Fibroblast of skin of abdomen (primary cell): Measurements from ENCODE around the gene ARAP2.

ENCODE experiments used
- DNase-seq: peaks from one replicate; pipeline ENCODE4 v3.0.0-alpha.2; 2013

The ARAP2 gene

DNA sequence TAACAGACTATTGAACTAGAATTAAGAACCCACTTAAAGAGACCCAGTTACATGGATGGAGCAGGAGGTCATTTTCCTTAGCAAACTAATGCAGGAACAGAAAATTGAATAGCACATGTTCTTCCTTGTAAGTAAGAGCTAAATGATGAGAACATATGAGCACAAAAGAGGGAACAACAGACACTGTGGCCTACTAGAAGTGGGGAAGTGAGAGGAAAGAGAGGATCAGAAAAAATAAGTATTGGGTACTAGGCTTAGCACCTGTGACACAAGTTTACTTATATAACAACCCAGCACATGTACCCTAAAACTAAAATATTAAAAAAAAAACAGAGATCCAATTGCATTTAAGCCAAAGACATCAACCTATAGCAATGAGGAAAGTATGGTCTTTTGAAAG, 26.2 kb downstream of the ARAP2 start:
- no peak for DNase-seq

DNA sequence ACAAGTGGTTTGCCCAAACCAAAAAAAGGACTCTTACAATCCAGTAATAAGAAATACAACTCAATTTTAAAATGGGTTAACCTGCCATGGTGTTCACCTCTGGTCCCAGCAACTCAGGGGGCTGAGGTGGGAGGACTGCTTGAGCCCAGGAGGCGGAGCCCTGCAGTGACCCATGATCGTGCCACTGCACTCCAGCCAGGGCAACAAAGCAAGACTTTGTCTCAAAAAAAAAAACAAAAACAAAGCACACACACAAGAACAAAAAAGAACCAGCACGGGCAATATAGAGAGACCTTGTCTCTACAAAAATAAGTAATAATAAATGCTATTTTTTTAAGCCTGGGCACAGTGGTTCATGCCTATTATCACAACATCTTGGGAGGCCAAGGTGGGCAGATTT, 28.7 kb downstream of the ARAP2 start:
- no peak for DNase-seq

DNA sequence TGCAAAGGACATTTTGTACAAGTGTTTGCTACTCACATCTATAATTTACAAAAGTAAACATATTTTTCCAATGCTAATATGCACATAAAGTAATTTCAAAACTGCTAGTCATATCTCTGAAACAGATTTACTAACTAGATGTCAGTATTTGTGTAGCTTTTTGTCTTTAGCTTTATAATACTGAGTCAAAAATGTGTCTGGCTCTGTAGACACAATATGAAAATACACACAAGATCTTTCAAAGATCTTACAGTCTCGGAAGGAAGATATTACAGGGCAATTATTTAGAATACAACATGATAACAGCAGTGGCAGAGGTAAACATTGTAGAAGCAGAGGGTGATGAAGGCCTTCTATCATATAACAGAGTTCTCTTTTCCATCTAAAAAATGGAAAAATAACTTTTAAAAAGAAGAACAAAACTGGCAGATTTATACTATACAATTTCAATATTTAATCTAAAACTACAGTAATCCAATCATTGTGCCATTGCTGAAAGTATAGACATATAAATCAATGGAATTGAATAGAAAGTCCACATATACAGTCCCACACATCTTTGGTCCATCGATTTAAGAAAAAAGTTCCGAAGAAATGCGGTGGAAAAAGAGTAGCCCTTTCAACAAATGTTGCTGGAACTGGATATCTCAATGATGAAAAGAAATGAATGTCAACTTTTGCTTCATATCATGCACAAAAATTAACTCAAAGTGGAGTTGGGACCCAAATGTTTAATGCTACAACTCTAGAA, 29.4 kb downstream of the ARAP2 start:
- no peak for DNase-seq

DNA sequence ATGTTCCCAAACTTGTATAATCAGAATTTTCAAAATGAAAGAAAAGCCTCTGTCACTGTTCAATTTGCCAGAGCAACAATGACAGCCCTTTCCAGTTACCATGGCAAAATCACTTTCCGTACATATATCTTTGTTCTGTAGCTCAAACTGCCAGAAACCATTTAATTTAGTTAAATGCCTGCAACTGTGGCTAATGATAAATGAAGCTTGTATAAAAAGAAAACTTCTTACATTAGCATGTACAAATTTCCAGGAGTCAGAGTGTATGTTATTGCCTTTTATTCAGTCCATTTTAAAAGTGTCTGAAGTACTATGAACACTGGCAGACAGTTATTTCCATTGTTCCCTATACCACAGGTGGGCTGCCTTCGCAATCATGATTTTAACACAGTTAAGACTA, 30.3 kb downstream of the ARAP2 start:
- DNase-seq = no peak

DNA sequence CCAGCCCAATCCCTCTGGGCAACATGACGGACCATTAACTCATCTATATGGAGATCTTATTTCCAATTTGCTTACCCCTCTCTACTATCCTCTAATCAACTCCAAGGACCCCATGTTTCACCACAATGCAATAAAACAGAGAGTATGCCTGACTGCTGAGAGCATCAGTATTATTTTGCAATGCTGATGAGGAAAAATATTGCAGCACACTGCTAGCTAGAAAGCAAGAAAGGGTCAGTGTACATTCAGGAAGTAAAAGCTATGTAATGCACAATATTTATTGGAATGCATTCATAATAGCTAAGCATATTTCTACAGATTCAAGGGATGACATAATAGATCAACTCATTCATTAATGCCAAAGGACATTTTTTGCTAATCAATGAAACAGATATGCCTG, 33.2 kb downstream of the ARAP2 start:
- DNase-seq = no peak

DNA sequence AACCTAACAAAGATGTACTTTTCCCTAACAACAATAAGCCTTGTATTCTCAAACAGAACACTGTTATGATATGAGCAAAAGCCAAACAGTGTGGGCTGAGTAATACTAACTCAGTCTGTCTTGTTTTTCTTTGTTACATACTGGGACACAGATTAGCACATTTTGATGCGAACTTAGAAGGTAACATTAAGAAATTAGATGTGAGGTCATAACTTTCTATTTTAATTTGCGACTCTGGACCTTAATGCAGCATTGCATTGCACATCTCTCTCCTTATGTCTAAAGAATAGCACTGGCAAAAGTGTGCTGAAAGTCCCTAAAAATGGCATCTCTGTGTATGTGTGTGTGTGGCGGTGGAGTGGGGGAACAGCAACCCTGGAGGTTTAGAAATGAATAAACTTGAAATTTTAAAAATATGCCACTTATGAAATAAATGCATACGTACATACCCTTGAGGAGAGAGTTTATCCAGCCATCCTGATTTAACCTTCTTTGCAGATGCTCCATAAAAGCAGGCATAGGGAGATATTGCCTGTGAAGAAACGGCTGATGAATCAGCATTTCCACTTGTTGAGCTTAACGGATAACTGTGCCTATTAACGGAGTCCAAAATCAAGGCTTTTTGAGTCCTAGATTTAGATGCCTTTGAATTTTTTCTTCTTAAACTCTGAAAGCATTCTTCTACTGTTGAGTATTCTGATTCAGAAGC, 34.2 kb downstream of the ARAP2 start:
- DNase-seq = no peak

DNA sequence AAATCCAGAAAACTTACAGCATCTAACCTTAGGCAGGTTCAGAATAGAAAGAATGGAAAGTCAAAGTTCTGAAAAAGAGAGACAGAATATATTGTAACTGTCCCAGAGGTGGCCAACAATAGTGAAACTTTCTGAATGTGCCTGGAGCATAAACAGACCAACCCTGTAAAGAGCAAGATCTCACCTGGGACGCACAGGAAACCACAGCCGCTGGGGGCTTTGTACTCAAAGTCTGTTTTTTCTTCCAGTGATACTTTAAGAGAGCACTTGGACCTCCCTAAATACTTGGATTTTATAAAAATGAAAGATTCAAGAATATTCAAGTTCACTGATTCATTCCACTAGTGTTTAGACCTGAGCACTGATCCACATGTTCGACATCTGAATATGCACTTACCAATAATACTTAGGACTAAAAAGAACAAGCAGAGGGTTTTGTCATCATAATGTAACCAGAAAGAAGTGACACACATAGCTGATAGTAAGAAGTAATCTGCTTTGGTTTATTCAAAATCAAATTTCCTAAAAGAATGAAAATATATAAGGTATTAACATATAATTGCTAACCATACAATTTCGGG, 35.3 kb downstream of the ARAP2 start:
- no peak for DNase-seq

DNA sequence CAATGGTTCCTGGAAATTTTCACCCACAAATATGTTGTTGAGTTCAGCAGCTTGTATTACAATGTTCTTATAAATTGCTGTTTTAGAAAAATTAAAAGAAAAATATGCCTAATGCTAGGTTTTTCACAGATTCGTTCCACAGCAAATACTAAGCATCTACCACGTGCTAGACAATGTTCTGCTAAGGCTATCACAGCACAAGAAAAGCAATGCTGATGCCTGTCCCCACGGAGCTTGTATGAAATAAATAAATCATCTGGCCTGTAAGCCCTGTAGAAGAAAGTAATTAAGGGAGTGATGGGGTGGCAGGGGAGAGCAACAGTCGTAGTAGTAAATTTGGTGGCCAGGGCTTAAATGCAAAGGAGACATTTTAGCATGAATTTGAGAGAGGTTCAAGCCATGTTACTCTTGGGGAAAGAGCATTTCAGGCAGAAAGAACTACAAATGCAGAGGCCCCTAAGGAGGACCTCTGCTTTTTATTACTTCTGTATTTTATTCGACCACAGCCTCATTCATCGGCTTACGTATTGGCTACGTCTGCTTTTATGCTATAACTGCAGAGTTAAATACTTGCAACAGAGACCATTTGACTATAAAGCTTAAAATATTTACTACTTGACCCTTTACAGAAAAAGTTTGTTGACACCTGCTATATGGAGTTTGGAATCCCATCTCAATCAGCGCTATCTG, 36.3 kb downstream of the ARAP2 start:
- DNase-seq = no peak

DNA sequence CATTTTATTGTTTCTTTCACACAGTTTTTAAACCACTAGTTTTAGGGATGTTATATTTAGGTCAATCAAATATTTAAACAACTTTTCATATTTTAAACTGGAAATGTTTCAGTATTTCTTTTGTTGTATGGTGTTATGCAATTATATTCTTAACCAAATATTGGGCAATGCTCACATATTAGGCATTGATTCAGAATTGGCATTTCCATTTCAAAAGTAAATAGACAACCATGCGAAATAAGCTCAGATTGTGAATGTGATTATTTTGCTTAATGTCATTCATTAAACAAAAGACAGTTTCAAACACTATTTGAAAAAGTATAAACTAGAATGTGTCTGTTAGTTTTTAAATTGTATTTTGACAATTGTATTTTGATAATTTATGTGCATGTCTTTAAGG, 36.9 kb downstream of the ARAP2 start:
- DNase-seq = no peak

DNA sequence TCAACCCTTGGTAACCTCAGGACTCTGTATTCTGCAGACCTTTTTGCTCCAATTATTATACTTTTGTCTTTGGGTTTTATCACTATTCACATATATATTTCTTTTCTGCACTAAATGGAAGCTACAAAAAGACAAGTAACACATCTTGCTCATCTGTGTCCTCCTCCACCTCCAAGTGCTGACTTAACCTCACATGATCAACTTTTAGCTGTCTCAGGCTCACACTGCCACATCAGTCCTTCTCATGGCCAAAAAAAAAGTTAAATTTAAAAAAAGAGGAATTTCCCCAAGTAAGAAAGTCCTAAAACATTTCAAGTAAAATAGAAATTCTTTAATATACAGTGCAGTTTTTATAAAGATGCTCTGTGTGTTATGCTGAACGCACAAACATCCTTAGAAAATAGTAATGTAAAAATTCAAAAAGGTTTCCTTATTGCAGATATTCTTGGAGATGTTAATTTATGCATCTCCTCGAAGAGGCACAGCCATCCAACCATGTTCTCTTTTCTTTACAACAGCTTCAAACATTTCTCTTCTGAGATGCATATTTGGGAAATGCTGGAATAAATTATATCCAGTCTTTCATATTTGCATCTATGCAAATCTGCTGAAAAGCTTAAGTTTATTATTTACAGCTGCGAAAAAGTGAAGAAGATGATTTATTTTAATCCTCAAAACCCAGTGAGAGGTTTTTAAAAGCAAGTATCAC, 37.6 kb downstream of the ARAP2 start:
- DNase-seq = no peak

DNA sequence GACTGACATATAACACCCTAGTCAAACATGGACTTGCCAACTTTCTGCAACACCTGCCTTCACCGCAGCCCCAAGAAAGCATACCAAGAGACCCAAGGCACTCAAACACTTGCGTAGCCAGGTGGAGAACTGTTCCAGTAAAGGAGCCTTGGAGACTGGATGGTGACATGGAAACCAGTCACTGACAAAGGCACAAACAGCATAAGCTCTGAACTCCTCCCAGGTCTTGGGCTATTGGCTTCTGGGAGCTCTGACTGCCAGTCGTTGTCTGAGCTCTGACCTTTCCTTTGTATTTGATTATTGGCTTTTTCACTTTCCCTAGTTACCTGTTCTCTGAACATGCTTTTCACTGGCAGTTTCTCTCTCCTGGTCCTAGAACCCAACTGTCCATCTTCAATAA, 38.3 kb downstream of the ARAP2 start:
- DNase-seq = no peak

DNA sequence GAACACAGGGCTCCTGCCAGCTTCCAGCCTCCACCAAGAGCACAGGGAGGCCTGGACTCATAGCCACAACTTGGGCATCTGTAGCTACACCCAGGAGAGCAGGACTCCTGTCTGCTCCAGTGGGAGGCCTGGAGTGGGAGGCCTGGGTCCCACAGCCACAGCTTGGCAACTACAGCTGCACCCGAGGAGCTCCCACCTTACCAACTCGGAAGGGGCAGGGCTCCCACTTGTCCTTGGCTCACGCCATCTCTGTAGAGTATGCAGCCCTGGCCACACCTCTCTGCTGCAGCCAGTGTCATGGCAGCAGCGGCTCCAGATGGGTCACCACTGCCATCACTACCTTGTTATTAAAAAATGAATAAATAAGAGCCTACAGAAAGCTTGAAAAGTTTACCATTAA, 45.5 kb downstream of the ARAP2 start:
- no peak for DNase-seq

DNA sequence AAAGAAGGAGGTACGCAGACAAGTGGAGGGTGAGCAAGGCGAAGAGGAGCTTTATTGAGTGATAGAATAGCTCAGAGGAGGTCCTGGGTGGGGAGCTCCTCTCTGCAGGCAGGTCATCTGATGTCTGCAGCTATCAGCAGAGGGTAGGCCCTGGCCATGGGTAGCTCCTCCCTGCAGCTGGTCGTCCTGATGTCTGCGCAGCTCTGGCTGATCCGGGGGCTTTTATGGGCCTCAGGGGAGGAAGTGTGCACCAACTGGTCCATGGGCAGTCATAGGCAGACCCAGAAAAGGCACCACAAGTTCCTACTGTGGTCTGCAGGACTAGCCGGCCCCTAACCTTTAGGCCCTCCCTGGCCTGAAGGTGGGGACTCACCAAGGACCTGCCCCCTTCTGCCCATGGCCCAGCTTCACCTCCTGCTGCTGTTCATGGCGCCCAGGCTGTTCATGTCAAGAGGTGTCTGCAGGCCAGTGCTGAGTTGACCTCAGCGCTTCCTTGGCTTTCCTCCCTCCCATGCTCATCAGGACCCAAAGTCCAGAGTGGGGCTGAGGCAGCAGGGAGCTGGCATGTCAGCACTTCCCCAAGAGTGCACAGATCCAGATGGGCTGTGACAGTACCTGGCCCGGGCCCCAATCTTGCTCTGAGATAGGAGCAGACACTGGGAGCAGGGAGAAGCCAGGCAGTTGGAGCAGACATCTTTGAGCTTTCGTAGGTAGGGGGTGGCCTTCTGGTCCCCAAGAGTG, 46.1 kb downstream of the ARAP2 start:
- DNase-seq = no peak

DNA sequence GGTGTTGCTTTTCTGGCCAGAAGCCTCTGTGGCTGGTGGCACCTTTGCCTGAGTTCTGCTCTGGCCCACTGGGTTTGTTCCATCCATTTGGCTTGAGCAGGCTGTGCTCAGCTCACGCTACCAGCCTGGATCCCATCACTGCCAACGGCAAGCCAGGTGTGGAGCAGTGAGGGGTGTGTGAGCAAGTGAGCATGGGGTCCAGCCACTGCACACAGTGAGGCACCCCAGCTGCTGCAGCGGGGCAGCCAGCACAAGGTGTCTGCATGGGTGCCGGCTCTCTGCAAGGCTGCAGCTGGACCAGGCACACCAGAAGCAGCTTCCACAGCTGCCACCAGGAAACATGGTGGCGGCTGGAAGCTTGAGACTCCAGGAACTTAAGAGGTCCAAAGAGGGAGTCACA, 46.8 kb downstream of the ARAP2 start:
- DNase-seq = no peak

DNA sequence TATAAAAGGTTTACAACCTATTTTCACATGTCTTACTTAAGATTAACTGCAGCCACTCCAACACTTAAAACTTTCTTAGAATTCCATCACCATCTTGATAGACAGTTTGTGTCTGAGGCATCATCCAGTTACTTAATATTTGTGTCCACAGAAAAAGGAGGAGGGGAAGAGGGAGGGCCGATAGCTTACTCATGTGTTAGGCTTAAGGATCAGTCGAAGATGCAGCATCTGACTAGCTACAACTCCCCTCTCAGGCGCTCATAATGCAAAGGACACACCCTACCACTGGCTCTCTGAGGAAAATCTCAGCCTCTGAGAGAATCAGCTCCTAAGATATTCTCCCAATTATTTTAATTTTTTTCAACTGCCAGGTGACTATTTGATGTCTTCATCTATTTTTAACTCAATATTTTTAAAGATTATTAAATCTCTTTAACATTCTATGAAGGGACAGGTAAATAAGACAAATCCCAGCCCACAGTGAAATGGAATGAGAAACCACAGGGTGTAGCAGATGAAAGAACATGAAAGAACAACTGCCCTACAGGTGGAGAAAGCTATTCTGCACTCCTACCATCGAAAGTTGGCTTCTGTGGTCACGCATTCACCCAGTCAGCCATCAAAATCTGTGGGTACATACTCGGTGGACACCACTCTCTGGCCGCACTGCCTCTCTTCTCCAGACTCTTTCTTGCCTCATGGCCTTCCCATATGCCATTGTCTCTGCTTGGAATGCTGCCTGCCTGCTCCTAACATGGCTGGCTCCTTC, 48.0 kb downstream of the ARAP2 start:
- no peak for DNase-seq

DNA sequence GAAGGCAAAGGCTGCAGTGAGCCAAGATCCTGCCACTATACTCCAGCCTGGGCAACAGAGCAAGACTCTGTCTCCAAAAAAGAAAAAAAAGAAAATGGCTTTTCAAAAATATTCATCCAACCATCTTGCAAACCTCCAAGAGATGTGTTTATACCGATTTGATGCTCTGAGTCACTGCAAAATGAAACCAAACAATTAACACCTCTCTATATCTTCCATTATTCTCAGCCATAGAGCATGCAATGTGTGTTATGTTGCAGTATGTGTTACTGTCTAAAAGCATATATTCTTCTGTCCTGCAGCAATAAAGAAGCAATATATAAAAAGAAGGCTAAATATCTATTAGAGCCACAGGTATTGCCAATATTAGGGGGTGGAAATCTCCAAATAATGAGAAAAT, 51.4 kb downstream of the ARAP2 start:
- no peak for DNase-seq

DNA sequence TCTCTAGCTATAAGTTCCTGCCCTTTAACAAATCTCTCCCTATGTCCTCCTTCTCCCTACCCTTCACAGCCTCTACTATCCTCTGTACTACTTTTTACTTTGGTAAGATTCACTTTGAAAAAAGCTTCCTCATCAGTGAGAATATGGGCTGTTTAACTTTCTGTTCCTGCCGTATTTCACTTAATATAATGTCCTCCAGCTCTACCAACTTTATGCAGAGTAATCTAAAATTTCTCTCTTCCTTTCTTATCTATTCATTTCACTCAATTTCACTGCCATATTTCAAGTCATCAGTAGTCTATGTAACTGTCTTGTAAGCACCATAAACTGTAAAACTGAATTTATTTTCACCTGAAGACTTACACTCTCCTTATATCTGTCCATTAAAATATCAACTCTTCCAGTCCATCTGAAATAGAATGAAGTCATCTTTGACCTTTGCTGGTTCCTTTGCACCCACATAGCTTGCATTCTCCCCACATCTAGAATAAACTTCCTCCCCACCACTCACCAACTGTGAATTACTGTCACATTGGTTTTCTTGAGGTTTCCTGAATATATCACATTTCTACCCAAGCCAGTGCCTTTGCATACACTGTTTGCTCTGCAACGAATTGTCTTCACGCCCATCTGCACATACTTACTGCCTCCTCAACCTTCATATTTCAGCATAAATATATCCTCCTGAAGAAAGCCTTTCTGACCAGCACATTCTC, 54.6 kb downstream of the ARAP2 start:
- no peak for DNase-seq

DNA sequence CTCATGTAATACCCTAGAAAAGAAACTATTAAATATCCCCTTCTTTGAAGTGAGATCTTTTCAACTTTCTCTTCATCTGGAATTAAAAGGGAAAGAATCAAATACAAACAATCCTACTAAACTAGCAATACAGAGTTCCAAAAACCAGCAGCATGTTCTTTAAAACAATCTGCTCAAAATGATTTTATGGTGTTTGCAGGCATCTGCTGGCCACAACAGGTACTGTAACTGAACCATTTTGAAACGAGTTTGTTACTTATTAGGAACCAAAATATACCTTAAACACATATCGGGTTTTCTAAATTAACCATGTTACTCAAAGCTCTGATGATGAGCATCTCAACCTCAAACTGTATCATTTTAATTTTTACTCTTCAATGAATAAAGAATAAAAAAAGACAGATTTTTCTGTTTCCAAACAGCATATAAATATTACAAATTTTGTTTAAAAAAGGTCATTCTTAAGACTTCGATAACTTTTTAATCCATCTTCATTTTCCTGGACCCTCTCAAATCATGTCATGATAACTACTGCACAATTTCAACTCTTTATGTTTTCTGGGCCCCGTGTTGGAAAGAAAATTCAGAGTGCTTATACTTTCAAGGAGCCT, 56.5 kb downstream of the ARAP2 start:
- DNase-seq = peak; percentile 31

DNA sequence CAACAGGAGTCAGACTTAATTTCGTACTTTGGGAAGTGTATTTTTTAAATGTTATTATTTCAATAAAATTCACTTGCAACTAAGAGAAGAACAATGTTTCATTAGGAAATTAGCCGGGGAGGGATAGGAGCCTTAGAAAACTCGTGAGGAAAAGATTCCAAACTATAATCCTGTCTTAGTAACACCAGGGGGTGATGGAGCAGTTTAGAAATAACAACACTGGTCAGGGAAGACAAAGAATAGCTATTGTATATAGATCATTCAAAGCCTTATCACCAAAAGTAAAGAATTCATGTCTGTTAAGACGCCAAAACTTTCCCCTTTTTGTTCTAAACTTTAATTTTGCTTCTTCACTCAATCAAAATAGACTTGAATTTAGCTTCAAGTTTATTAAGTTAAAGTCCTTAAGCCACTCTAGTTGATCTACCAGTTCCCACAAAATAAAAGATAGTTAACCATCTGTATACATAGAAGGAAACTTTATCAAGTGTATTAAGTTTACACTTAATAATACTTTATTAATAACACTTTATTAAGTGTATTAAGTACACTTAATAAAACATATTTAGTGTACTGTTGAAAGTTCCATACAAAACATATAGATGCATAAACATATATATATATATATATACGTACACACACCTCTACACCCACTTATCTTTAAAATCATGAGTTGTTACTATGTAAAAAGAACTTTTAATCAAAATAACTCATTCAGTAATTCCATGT, 60.5 kb downstream of the ARAP2 start:
- DNase-seq = no peak
